Endothelial cell (in vitro differentiated cells): ENCODE data around the gene IDH3G. TPM values are rescaled to one million over a fixed set of nuclear protein-coding genes. Genes with fewer than 3 reads are reported as not detected.

Experiments
- DNase-seq: peaks from one replicate; pipeline ENCODE4 v3.0.0; 2021; ENCODE audit warnings: low spot score
- H3K27ac Mint-ChIP-seq: one replicate; pipeline ENCODE4 v1.8.0; 2021; ENCODE audit warnings: mixed read lengths, inconsistent platforms; ENCODE audit not compliant: unreplicated experiment
- H3K27me3 Mint-ChIP-seq: one replicate; pipeline ENCODE4 v1.8.0; 2021; ENCODE audit warnings: mild to moderate bottlenecking, moderate library complexity, mixed read lengths, inconsistent platforms; ENCODE audit not compliant: unreplicated experiment
- H3K36me3 Mint-ChIP-seq: one replicate; pipeline ENCODE4 v1.8.0; 2021; ENCODE audit warnings: mild to moderate bottlenecking, low read depth, mixed read lengths, inconsistent platforms; ENCODE audit not compliant: unreplicated experiment
- H3K4me1 Mint-ChIP-seq: one replicate; pipeline ENCODE4 v1.8.0; 2021; ENCODE audit warnings: mild to moderate bottlenecking, mixed read lengths, inconsistent platforms; ENCODE audit not compliant: unreplicated experiment
- H3K4me3 Mint-ChIP-seq: one replicate; pipeline ENCODE4 v1.8.0; 2021; ENCODE audit warnings: mild to moderate bottlenecking, mixed read lengths, inconsistent platforms; ENCODE audit not compliant: unreplicated experiment
- H3K9me3 Mint-ChIP-seq: one replicate; pipeline ENCODE4 v1.8.0; 2021; ENCODE audit warnings: mixed read lengths, inconsistent platforms; ENCODE audit not compliant: unreplicated experiment
- CTCF ChIP-seq: fragments of 200-600 bp; sonication (generic); IDR thresholded peaks from one replicate; pipeline ENCODE4 v1.5.0; 2021; ENCODE audit warnings: antibody characterized with exemption; ENCODE audit not compliant: unreplicated experiment
- long read RNA-seq: library from polyadenylated mRNA; unstranded; transcript quantifications from one replicate; pipeline ENCODE4 v2.0.0, GENCODE V29; 2020; ENCODE audit not compliant: unreplicated experiment
- total RNA-seq: library from RNA; stranded (reverse); fragmentation: NEBNext Ultra II Directional; extraction: Animal tissue kit (Norgen Biotek cat#: 25700); gene quantifications from one replicate; pipeline ENCODE4 v1.2.1, GENCODE V29; 2021; ENCODE audit not compliant: unreplicated experiment

The IDH3G gene
- total RNA-seq, result 43.3 TPM
- long read RNA-seq, partial matches to known transcripts, result 4 of 78 reads
- long read RNA-seq, other reads (novel, unspliced or antisense), result 74 of 78 reads

GRCh38 chrX:153794018-153794896 lies at the start of gene IDH3G, which contains the start of gene SSR4:
TSS of gene IDH3G (minus strand) at chrX:153794375. CDS start at chrX:153794326, 49 bp downstream.
TSS of gene SSR4 (plus strand) at chrX:153794668. CDS start at chrX:153794688, 20 bp downstream.
- TF ChIP-seq CTCF, result no peak
- H3K4me1 Mint-ChIP-seq, result peaks cover 5% of the 10 kb centered on the region
- H3K27me3 Mint-ChIP-seq, result peaks cover 3% of the 10 kb centered on the region
- H3K36me3 Mint-ChIP-seq, result no peaks in the 10 kb centered on the region
- no peaks in the 10 kb centered on the region for H3K9me3 Mint-ChIP-seq
- peak; percentile 90 for DNase-seq
- H3K4me3 Mint-ChIP-seq, result peak within 1 kb of the TSS; percentile 95
- H3K27ac Mint-ChIP-seq, result peak within 1 kb of the TSS; percentile 81

GRCh38 chrX:153836921-153837320 lies 42.7 kb upstream of the IDH3G start:
- Mint-ChIP-seq H3K27ac (no peak overlapping the region), H3K36me3 (no peaks in the 10 kb centered on the region), H3K4me3 (no peak overlapping the region), H3K9me3 (no peaks in the 10 kb centered on the region), H3K27me3 (peaks cover 3% of the 10 kb centered on the region), H3K4me1 (no peaks in the 10 kb centered on the region)
- TF ChIP-seq CTCF, result no peak
- DNase-seq, result no peak

- Mint-ChIP-seq H3K9me3 (no peaks in the 10 kb centered on the region), H3K27ac (no peak overlapping the region), H3K36me3 (no peaks in the 10 kb centered on the region), H3K4me3 (no peak overlapping the region), H3K4me1 (no peaks in the 10 kb centered on the region), H3K27me3 (peaks cover 3% of the 10 kb centered on the region)
- DNase-seq, result no peak
- no peak for TF ChIP-seq CTCF
Observed at GRCh38 chrX:153832728-153833127, 38.6 kb upstream of the IDH3G start.

DNA sequence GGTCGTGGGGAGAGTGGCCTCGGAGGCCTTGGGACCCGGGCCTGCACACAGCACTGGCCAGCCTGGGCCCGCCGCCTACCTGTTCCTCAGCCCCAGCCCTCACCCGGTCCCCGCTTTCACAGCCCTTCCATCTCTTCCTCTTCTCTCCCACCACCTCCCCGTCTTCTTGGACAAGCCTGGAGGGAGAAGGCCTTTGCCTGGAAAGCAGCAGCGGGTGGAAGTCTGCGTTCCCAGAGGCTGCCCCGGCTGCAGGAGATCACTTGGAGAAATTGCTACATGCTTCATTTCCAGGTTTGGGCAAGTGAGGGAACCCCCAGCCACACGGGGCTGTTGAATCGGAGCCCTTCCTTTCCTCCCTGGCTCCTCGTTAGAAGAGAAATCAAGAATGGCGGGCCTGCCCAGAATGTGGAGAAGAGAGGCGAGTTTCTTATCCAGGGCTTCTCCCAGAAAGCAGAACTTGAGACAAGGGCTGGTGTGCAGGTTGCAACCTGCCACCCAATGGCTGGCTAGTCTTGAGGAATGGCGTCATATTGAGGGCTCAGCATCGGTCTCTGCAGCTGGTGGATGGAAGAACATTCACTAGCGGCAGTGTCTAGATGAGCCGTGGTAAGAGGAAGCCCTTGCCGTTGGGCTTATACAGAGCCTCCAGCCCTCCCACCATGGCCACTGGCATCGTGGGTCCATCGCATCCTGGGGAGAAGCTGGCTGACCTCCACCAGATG lies 37.4 kb upstream of the IDH3G start:
- Mint-ChIP-seq H3K4me3 (no peak overlapping the region), H3K9me3 (no peaks in the 10 kb centered on the region), H3K36me3 (no peaks in the 10 kb centered on the region), H3K27me3 (peaks cover 7% of the 10 kb centered on the region), H3K27ac (no peak overlapping the region), H3K4me1 (peaks cover 2% of the 10 kb centered on the region)
- no peak for TF ChIP-seq CTCF
- no peak for DNase-seq
